GM19452 (cell line): ENCODE data around the gene JAKMIP2.
"Not testable (repeated sequence)": the region's sequence is repeated elsewhere in the genome, so short reads cannot be mapped to it uniquely, and the experiment has no call there.

Experiments used
- ATAC-seq: cut with Tn5 transposase; IDR thresholded peaks from one replicate; pipeline ENCODE4 v1.9.1; 2021; ENCODE audit not compliant: unreplicated experiment

Gene JAKMIP2

DNA sequence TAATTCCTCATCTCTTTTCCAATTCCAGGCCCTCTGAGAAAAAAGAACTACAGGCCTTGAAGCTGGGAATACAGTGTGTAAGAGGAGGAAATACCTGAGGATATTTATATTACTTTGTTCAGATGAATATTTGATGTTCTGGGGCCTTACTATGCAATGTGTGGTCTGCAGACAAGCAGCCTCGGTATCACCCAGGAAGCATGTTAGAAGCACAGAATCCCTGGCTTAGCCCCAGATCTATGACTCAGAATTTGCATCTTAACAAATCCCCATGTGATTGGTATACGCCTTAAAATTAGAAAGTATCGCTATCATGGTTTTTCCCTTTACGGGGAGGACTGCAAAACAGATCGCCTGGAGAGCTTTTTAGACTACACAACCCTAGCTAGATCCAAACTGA, 121.0 kb downstream of the JAKMIP2 start:
- no peak for ATAC-seq

DNA sequence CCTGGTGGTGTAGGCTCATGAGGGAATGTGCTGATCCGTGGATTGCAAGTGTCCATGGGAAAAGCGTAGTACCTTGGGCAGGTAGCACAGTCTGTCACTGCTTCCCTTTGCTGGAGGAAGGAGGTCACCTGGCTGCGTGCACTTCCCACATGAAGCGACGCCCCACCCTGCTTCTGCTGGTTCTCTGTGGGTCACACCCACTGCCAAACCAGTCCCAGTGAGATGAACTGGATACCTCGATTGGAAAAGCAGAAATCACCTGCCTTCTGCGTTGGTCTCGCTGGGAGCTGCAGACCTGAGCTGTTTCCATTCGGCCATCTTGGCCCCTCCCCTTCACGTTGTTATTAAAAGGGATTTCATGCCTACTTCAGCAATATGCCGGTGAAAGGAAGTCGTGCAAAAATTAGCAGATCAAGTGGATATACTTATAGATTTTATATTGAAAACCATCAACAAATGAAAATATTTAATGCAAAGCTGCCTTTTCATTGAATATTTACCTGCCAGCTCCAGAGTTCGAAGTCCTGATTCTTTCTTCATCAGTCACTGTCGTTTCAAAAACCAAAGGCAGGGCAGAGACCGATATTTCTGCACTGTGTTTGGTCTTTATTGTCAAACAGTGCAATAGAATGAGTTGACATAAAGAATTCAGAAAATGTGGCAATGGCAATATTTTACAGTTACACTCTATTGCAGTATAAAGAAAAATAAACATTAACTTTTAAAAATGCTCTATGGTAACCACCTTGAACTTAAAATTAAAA, 123.2 kb downstream of the JAKMIP2 start:
- no peak for ATAC-seq

DNA sequence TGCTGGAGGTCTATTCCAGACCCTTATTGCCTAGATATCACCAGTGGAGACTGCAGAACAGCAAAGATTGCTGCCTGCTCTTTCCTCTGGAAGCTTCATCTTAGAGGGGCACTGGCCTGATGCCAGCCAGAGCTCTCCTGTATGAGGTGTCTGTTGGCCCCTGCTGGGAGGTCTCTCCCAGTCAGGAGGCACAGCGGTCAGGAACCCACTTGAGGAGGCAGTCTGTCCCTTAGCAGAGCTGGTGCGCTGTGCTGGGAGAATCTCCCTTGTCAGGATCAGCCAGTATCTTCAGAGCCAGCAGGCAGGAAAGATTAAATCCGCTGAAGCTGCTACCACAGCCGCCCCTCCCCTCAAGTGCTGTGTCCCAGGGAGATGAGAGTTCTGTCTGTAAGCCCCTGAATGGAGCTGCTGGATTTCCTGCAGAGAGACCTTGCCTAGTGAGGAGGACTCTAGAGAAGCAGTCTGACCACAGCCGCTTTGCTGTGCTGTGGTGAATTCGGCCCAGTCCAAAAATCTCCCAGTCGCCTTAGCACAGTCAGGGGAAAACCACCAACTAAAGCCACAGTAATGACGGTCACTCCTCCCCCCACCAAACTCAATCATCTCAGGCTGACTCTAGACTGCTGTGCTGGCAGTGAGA, 124.1 kb downstream of the JAKMIP2 start:
- no peak for ATAC-seq

GRCh38 chr5:147648597-147648996, 133.9 kb downstream of the JAKMIP2 start:
- no peak for ATAC-seq

GRCh38 chr5:147645197-147645596, 137.3 kb downstream of the JAKMIP2 start:
- no peak for ATAC-seq

- ATAC-seq: no peak
Measured at GRCh38 chr5:147644460-147644859, 138.1 kb downstream of the JAKMIP2 start.

DNA sequence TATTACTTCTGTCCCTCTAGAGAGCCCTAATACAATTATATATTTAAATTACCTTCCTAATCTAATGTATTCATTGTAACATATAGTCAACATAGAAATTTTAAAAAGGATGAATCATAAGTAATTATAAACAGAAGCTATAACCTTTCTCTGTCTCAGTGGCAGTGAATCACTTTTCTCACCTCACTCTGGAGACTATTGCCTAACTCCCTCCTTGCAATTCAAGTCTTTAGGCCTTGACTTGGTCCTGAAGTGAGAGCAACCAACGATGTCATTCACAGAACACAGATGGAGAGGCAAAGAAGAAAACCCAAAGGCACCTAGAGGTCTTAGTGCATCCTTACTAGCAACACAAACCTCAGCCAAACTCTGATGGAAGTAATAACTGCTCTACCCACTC, 139.4 kb downstream of the JAKMIP2 start:
- ATAC-seq: no peak

DNA sequence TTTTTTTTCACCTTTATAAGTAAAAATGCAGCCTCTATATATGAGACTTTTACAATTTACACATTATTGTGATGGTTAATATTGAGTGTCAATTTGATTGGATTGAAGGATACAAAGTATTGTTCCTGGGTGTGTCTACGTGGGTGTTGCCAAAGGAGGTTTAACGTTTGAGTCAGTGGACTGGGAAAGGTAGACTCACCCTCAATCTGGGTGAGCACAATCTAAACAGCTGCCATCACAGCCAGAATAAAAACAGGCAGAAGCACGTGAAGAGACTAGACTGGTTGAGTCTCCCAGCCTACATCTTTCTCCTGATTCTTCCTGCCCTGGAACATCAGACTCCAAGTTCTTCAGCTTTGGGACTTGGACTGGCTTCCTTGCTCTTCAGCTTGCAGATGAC, 139.9 kb downstream of the JAKMIP2 start:
- ATAC-seq: no peak

DNA sequence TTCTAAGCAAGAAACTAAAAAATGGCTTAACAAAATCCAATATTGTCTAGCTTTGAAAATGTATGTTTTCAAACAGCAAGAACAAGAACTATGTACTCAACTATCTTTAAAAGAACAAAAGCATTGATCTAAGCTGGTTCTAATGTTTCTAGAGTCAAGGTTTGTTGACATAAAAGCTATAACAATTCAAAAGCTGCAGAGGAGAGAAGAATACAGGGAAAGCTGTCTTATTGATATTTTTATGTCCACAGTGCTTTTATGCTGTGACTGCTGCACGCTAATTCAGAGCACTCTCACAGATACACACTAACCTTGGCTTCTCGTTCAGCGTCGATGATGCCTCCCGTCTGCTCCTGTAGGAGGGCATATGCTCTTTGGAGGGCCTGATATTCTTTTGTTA, 143.2 kb downstream of the JAKMIP2 start:
- no peak for ATAC-seq

DNA sequence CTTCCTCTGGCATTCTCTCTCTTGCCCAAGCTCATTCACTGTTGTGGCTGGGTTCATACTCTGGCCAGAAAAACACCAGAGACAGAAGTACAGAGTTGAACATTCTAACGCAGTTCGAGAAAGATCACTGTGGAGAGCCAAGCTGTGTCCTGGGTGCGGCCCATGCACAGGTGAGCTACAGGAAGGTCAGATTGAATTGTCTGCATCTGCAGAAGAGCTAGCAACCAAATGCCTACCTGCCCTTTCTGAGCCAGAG, 145.9 kb downstream of the JAKMIP2 start:
- no peak for ATAC-seq

DNA sequence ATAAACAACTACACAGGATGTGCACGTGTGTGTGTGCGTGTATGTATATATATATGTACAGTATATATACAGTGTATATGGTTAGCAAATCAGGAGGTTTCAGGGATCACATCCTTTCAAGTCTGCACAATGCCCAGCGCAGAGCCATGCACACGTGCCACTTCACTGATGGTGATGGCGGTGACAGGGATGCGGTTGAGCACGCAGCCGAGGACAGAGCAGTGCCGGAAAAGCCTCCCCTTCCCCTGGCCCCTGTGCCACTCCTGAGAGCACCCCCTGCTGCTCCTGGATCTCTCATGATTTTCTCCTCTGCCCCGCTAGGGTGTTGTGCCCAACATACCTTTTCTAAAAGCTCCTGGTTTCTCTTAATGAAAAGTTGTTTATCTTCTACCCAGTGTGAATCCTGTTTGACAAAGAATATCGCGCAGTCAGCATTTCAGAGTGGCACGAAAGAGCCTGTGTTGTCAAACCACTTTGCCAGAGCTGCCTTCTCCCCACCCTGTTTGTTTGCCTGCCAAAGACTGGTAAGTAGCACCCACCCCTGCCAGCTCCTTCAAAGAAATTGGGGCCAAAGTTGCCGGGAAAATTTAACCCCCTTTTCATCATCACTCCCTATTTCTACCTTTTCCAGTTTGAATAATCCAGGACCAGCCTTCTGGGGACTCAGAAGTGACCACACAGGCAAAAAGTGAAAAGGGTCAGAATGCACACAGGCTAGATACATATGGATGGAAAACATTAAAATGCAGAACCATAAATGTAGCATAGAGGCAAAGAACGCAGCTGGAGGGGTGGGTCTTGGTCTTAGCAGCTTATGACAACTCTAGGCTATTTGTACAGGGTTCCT, 146.4 kb downstream of the JAKMIP2 start:
- ATAC-seq: no peak

DNA sequence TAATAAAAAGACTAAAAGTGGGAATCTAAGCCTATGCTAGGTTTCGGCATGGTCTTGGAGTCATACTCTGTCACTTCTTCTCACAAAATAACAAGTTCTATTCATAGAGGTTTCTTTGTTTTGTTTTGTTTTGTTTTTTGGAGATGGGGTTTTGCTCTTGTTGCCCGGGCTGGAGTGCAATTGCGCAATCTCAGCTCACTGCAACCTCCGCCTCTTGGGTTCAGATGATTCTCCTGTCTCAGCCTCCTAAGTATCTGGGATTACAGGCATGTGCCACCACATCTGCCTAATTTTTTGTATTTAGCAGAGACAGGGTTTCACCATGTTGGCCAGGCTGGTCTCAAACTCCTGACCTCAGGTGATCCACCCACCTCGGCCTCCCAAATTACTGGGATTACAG, 147.1 kb downstream of the JAKMIP2 start:
- ATAC-seq: not testable (repeated sequence)

- ATAC-seq: no peak
Measured at GRCh38 chr5:147633173-147633572, 149.4 kb downstream of the JAKMIP2 start.

DNA sequence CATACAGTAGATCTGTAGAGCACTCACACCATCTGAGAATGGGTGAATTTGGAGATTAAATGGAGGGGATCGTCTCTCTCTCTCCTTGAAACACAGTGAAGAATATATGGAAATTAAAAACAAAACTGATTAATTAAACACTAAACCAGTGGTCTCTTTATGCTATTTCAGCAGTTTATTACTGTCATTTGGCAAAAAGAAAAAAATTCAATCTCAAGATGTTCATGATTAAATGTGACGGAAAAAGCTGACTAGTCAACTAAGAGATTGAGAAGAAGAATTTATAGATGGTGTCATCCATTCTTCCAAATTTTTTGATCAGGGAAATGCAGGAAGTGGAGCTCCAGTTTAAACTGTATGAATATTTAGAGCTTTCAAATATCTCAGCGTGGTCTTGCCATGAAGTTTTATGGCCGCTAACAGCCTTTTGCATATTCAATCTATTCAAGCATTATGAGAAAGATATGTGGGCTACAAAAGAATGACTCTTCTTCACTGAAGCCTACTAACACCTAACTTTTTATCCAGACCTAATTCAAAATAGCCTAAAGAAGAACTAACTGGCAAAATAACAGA, 151.0 kb downstream of the JAKMIP2 start:
- ATAC-seq: no peak

DNA sequence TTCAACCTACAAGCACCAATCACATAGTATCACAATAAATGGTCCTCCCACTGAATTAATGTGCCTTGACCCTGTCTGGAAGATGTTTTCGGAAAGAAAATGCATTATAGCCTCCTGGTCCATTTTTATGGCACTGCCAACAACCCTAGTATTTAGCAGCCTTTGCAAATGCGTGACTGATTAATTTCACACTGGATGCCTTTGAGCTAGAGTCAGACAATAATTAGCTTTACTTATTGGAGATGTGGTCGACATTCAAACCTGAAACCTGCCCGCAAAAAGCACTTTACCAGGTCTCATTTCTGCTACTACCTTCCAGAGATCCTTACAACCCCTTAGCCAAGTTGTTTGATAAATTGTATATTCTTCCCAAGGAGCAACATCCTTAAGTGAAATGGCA, 153.3 kb downstream of the JAKMIP2 start:
- no peak for ATAC-seq

GRCh38 chr5:147628058-147628895, 154.3 kb downstream of the JAKMIP2 start:
- ATAC-seq: peak; percentile 83

DNA sequence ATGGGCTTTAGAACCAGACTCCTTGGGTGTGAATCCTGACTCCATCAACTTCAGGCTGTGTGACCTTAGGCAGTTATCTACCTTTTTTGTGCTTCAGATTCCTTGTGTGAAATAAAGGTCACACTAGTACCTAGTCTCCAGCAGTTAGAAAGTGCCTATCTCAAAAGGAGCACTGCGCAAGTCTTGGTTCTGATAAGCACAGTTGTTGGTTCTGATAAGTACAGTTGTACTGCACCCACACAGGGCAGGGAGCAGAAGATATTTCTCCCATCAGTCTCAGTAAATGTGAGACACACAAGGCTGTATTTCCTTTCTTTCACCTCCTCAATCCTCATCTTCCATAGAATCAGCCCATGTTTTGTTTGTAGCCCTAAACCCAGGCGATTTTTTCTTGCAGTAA, 156.1 kb downstream of the JAKMIP2 start:
- ATAC-seq: no peak

- no peak for ATAC-seq
Measured at GRCh38 chr5:147621016-147621415, 161.5 kb downstream of the JAKMIP2 start.

GRCh38 chr5:147619281-147619878, 163.1 kb downstream of the JAKMIP2 start:
- no peak for ATAC-seq

GRCh38 chr5:147617711-147618350, 164.7 kb downstream of the JAKMIP2 start:
- no peak for ATAC-seq
